ENCODE data around the gene CFAP107. TPM values are rescaled to one million over a fixed set of nuclear protein-coding genes. Genes with fewer than 3 reads are reported as not detected.
"Not testable (repeated sequence)": the region's sequence is repeated elsewhere in the genome, so short reads cannot be mapped to it uniquely, and the experiment has no call there.

CFAP107 gene
- total and polyA plus RNA-seq, 2 experiments from 2014 or later = not detected

DNA sequence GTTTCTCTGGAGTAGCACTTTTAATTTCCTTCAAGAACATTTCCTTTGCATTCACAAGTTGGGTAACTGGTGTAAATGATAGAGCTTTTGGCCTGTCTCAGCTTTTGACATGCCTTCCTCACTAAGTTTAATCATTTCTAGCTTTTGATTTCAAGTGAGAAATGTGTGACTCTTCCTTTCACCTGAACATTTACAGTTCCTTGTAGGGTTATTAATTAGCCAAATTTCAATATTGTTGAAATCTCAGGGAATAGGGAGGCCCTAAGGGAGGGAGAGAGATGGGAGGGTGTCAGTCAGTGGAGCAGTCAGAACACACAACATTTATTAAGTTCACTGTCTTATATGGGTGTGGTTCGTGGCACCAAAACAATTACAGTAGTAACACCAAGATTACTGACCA lies 15.8 kb upstream of the CFAP107 start:
- Histone ChIP-seq H3K27ac (no peak overlapping the region), H4K20me1 (ENCODE audit: insufficient read depth, poor library complexity, severe bottlenecking) (no peaks in the 10 kb centered on the region), H3K79me2 (no peaks in the 10 kb centered on the region), H3K4me3 (no peak overlapping the region), H3K9me2 (replicated peaks; ENCODE audit: insufficient read depth) (no peaks in the 10 kb centered on the region), H3K9me3 (ENCODE audit: low read depth) (no peaks in the 10 kb centered on the region), H3K4me2 (no peak overlapping the region), H3K4me1 (ENCODE audit: insufficient read depth) (no peaks in the 10 kb centered on the region), H3K27me3 (no peaks in the 10 kb centered on the region), H3K36me3 (replicated peaks; ENCODE audit: insufficient read depth, low read depth) (no peaks in the 10 kb centered on the region), H2AFZ (no peak overlapping the region)
- DNase-seq (ENCODE audit: low spot score) = no peak
- WGBS (ENCODE audit: low lambda C conversion rate, missing lambda C conversion rate) = 88% methylated on average over 1 of the region's 1 CpG
- TF ChIP-seq, protein P1, sequence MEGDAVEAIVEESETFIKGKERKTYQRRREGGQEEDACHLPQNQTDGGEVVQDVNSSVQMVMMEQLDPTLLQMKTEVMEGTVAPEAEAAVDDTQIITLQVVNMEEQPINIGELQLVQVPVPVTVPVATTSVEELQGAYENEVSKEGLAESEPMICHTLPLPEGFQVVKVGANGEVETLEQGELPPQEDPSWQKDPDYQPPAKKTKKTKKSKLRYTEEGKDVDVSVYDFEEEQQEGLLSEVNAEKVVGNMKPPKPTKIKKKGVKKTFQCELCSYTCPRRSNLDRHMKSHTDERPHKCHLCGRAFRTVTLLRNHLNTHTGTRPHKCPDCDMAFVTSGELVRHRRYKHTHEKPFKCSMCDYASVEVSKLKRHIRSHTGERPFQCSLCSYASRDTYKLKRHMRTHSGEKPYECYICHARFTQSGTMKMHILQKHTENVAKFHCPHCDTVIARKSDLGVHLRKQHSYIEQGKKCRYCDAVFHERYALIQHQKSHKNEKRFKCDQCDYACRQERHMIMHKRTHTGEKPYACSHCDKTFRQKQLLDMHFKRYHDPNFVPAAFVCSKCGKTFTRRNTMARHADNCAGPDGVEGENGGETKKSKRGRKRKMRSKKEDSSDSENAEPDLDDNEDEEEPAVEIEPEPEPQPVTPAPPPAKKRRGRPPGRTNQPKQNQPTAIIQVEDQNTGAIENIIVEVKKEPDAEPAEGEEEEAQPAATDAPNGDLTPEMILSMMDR (IDR thresholded peaks at IDR 0.05; ENCODE audit: poor library complexity) = no peak
- no peak for TF ChIP-seq EZH2 (IDR thresholded peaks at IDR 0.05; ENCODE audit: borderline replicate concordance)
- no peak for TF ChIP-seq EZH2phosphoT487 (IDR thresholded peaks at IDR 0.05; ENCODE audit: low read depth, severe bottlenecking, unreplicated experiment)

DNA sequence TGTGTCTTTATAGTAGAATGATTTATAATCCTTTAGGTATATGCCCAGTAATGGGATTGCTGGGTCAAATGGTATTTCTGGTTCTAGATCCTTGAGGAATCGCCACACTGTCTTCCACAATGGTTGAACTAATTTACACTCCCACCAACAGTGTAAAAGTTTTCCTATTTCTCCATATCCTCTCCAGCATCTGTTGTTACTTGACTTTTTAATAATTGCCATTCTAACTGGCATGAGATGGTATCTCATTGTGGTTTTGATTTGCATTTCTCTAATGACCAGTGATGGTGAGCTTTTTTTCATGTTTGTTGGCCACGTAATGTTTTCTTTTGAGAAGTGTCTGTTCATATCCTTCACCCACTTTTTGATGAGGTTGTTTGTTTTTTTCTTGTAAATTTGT lies 14.9 kb upstream of the CFAP107 start:
- H3K9me3 ChIP-seq (ENCODE audit: low read depth); DNase-seq (ENCODE audit: low spot score); H3K4me2 ChIP-seq; H3K36me3 ChIP-seq (replicated peaks; ENCODE audit: insufficient read depth, low read depth); H2AFZ ChIP-seq; H3K79me2 ChIP-seq; H3K4me3 ChIP-seq; H4K20me1 ChIP-seq (ENCODE audit: insufficient read depth, poor library complexity, severe bottlenecking); H3K9me2 ChIP-seq (replicated peaks; ENCODE audit: insufficient read depth); H3K4me1 ChIP-seq (ENCODE audit: insufficient read depth); H3K27ac ChIP-seq; H3K27me3 ChIP-seq: not testable (repeated sequence)
- 83% methylated on average over 2 of the region's 2 CpGs for WGBS (ENCODE audit: low lambda C conversion rate, missing lambda C conversion rate)

DNA sequence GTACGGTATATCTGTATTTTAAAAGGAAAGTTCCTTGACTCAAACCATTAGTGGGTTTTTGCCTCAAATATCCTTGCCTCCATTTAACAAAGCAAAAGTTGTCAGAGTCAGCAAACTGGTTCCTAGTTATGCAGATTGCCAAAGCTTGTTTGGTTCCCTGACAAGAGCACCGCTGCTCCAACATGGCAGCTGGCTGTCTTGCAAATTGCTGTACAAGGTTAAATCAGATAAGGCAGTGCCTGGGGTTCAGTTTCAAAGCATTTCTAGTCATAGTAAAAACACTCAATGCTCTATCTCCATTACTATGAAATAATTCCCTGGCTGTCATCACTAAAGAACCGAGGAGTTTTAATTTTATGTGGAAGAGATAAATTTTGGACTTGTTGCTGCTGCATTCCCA lies 11.3 kb upstream of the CFAP107 start:
- Histone ChIP-seq H3K4me1 (ENCODE audit: insufficient read depth) (no peaks in the 10 kb centered on the region), H4K20me1 (ENCODE audit: insufficient read depth, poor library complexity, severe bottlenecking) (no peaks in the 10 kb centered on the region), H3K79me2 (no peaks in the 10 kb centered on the region), H3K4me2 (no peak overlapping the region), H3K9me2 (replicated peaks; ENCODE audit: insufficient read depth) (no peaks in the 10 kb centered on the region), H3K27me3 (no peaks in the 10 kb centered on the region), H3K27ac (no peak overlapping the region), H3K36me3 (replicated peaks; ENCODE audit: insufficient read depth, low read depth) (no peaks in the 10 kb centered on the region), H2AFZ (no peak overlapping the region), H3K9me3 (ENCODE audit: low read depth) (no peaks in the 10 kb centered on the region), H3K4me3 (no peak overlapping the region)
- WGBS (ENCODE audit: low lambda C conversion rate, missing lambda C conversion rate) = 61% methylated on average over 3 of the region's 3 CpGs
- no peak for TF ChIP-seq EZH2 (IDR thresholded peaks at IDR 0.05; ENCODE audit: borderline replicate concordance)
- TF ChIP-seq, protein P1 (IDR thresholded peaks at IDR 0.05; ENCODE audit: poor library complexity) = no peak
- TF ChIP-seq EZH2phosphoT487 (IDR thresholded peaks at IDR 0.05; ENCODE audit: low read depth, severe bottlenecking, unreplicated experiment) = no peak
- no peak for DNase-seq (ENCODE audit: low spot score)

DNA sequence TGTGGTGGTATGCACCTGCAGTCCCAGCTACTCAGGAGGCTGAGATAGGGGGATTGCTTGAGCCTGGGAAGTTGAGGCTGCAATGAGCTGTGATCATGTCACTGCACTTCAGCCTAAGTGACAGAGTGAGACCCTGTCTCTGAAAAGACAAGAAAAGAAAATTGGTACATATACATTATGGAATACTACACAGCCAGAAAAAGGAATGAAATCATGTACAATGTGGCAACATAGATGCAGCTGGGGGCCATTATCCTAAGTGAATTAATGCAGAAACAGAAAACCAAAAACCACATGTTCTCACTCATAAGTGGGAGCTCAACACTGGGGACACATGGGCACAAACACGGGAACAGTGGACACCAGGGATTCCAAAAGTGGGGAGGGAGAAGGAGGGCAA lies 7.1 kb upstream of the CFAP107 start:
- Histone ChIP-seq H3K27me3 (no peaks in the 10 kb centered on the region), H3K27ac (no peak overlapping the region), H4K20me1 (ENCODE audit: insufficient read depth, poor library complexity, severe bottlenecking) (no peaks in the 10 kb centered on the region), H3K79me2 (no peaks in the 10 kb centered on the region), H2AFZ (no peak overlapping the region), H3K9me2 (replicated peaks; ENCODE audit: insufficient read depth) (no peaks in the 10 kb centered on the region), H3K9me3 (ENCODE audit: low read depth) (no peaks in the 10 kb centered on the region), H3K4me2 (no peak overlapping the region), H3K36me3 (replicated peaks; ENCODE audit: insufficient read depth, low read depth) (no peaks in the 10 kb centered on the region), H3K4me1 (ENCODE audit: insufficient read depth) (no peaks in the 10 kb centered on the region), H3K4me3 (no peak overlapping the region)
- TF ChIP-seq EZH2phosphoT487 (IDR thresholded peaks at IDR 0.05; ENCODE audit: low read depth, severe bottlenecking, unreplicated experiment) (no peak), EZH2 (IDR thresholded peaks at IDR 0.05; ENCODE audit: borderline replicate concordance) (no peak)
- TF ChIP-seq, protein P1 (IDR thresholded peaks at IDR 0.05; ENCODE audit: poor library complexity) = no peak
- DNase-seq (ENCODE audit: low spot score) = no peak
- WGBS (ENCODE audit: low lambda C conversion rate, missing lambda C conversion rate) = 96% methylated on average over 1 of the region's 1 CpG

Data from hepatocyte (in vitro differentiated cells).